Measurements from ENCODE around the gene CAMTA1.

CAMTA1 gene

DNA sequence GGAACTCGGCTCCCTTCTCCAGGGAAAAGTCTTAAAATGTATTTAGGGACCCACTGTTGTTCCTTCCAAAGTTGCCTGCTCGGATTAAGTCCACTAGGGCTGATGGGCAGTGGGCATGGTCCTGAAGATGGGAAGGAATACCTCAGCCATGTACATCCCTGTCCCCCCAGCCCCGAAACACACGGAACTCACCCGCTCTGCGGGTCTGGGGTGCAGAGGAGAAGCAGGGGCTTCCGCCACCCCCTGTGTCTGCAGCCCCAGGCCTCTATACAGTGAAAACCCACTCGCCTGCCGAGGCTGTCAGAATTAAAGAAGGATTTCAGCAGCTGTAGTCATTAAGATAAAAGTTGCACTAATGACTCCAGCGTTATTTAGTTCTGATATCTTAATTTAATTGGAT, 773.2 kb downstream of the CAMTA1 start:
- DNase-seq (ENCODE audit: low read depth): no peak

- no peak for DNase-seq (ENCODE audit: low read depth)
Measured at GRCh38 chr1:7558921-7559869, 773.9 kb downstream of the CAMTA1 start.

- DNase-seq (ENCODE audit: low read depth): no peak
Measured at GRCh38 chr1:7560128-7560527, 774.9 kb downstream of the CAMTA1 start.

- no peak for DNase-seq (ENCODE audit: low read depth)
Measured at GRCh38 chr1:7560601-7561181, 775.4 kb downstream of the CAMTA1 start.

DNA sequence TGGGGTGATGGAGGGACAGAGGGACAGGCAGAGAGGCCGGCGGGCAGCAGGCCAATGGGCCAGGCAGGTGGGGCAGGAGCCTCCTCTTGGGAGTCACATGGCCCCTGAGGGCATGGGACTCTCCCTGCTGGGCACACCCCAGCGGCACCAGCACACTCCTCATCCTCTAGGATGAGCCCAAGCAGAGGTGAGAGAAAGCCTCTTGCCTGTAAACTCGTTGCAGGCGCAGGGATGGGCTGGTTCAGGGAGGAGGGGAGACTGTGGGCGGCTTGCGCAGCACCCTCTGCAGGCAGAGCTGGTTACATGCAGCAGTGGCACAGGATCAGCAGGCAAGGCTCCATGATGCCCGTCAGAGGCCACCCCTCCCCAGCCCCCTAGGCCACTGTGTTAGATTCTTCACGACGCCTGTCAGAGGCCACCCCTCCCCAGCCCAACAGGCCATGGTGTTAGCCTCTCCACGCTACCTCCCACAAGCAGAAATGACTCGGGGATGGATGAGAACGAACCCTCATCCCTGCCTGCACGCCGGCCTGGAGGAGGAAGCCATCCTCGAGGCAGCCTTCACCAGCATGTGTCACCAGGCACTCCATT, 776.2 kb downstream of the CAMTA1 start:
- DNase-seq (ENCODE audit: low read depth): no peak

- DNase-seq (ENCODE audit: low read depth): no peak
Measured at GRCh38 chr1:7561936-7562728, 776.9 kb downstream of the CAMTA1 start.

DNA sequence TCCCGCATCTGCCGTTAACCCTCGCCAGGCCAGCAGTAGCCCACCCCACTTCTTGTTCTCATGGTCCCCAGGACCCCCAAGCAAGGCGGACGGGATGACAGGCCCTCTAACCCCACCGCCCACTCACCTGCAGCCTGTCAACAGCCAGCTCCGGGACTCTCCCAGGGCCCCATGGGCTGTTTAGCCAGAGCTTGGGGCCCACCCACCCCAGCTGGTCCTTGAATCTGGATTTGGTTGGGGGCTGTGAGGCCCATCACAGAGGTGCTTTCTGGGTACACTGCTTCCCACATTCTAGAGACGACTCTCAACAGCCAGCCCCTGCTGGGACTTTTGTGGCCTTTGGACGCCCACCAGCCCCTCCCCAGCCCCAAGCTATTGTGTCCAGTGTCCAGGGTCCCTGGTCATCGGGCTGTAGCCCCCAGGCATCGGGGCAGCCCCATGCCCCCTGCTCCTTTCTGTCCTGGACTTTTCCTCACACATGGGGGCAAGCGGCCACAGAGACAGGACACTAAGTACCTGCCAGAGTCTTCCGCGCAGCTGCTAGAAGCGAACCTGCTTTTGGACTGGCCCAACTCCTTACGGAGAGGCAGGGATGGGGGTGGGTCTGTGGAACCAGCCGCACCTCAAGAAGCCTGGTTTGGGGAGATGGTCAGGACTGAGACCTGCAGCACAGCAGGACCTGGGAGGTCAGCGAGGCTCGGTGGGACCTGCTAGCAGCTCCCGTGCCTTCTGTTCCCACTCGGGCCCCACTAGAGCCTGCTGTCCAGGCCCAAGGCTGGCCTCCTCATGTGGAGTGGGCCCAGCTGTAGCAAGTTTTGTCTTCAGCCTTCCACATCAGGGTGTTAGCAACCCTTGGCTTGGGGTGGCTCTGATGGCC, 777.7 kb downstream of the CAMTA1 start:
- no peak for DNase-seq (ENCODE audit: low read depth)

DNA sequence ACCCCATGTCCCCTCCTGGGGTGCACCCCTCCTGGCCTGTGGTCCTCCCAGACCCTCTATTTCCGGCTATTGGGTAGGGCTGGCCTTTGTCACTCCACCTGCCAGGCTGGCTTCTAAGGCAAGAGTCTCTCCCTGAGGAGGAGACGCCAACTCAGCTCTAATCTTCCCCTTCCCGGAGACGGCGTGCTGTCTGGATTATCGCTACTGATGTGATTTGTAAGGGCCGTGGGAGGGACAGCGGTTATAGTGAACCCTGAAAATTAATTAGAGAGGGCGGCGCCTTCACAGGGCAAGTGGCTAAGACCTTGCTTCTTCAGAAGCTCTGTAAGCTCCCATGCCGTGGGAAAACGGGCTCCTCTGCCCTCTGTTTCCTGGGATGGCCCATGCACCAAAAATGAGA, 778.9 kb downstream of the CAMTA1 start:
- DNase-seq (ENCODE audit: low read depth): no peak

DNA sequence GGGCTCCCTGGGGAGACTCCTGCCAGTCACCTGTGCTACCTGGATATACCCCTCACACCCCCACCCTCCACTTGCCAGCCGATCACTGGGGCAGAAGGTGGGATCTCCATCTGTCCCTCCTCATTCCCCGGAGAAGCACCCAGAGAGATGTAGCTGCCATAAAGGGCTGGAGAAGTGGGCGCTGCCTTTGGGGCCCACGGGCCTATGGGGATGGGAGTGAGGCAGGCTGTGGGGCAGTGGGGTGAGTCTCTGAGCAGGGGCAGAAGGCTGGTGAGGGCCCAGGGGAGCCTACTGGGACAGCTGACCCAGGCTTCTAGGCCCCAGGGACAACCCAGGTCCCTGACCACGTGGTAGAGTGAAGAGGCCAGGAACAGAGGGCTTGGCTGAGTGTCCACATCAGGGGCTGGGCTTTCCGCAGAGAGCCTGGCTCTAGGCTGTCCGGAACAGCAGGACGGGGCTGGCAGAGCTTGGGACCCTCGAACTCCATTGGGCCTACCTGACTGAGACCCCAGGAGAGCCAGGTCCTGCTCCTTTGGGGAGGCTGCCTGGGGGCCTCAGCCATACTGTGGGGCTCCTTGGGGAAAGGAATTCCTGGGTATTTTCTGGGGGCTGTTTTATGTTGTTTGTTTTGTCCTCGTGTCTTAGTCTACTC, 780.0 kb downstream of the CAMTA1 start:
- DNase-seq (ENCODE audit: low read depth): no peak

DNA sequence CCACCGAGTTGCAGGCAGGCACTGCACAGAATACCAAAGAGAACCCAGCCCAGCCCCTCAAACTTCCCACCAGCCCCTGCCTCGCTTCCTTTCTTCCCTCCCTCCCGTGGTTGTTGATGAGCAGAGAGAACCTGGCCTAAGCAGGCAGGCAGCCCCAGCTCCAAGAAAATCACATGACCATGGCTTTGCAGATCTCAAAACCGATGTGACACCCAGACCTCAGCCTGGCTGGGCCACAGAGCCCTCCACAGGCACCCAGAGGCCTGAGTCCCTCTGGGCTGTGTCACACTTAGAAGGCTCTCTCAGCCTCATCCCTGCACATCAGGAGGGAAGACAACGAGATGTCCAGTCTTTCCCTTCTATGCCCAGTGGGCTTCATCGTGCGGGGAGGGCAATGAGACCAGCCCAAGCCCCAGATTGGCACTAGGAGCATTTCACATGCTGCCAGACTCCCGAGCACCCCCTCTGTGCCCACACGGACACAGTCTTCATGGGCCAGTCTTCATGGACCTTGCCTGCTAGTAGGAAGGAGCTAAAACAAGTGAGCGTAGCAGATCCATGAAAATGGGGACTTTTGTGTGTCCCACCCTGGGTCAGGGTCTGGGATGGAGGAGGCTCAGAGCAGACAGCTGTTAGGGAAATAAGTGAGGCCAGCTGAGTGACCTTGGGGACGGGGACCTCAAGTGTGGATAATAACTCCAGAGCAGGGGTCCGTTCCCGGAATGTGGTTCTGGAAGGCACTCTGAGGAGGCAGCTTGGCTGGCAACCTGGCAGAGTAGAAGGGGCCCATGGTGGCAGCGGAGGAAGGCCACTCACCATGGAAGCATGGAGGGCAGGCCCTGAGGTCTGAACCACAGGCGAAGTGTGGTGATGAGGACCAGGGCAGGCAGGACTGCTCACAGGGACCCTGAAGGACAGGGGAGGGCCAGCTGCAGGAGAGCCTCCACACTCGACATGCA, 781.4 kb downstream of the CAMTA1 start:
- DNase-seq (ENCODE audit: low read depth): no peak

DNA sequence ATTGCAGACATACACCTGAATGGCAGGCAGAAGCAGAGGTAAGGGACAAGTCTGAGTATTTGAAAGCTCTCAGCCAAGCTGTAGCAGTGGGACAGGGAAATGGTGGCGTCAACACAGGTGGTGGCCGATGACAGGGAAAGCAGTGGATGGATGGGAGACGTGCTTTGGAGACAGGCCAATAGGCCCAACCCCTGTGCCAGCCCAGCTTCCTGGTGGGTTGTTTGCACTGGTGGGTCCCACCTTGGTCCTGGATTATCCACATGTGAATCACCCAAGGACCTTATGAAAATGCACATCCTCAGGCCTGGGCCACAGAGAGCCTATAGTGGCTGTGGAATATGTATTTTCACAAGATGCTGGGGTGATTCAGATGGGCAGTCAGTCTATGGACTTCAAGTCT, 782.1 kb downstream of the CAMTA1 start:
- DNase-seq (ENCODE audit: low read depth): no peak

- DNase-seq (ENCODE audit: low read depth): no peak
Measured at GRCh38 chr1:7568053-7568452, 782.8 kb downstream of the CAMTA1 start.

DNA sequence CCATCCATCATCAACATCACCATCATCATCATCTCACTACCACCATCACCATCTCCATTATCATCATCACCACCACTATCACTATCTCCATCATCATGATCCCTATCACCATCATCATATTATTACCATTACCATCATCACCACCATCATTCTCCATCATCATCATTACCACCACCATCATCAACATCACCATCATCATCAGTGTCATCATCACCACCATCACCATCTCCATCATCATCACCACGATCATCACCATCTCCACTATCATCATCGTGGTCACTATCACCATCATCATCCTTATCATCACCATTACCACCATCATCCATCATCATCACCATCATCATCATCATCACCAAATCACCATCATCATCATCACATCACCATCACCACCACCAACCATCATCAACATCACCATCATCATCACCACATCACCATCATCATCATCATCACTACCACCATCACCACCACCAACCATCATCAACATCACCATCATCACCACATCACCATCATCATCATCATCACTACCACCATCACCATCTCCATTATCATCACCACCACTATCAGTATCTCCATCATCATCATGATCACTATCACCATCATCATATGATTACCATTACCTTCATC, 783.8 kb downstream of the CAMTA1 start:
- no peak for DNase-seq (ENCODE audit: low read depth)

- no peak for DNase-seq (ENCODE audit: low read depth)
Measured at GRCh38 chr1:7570311-7570710, 785.1 kb downstream of the CAMTA1 start.

GRCh38 chr1:7572654-7573152, 787.4 kb downstream of the CAMTA1 start:
- DNase-seq (ENCODE audit: low read depth): no peak

DNA sequence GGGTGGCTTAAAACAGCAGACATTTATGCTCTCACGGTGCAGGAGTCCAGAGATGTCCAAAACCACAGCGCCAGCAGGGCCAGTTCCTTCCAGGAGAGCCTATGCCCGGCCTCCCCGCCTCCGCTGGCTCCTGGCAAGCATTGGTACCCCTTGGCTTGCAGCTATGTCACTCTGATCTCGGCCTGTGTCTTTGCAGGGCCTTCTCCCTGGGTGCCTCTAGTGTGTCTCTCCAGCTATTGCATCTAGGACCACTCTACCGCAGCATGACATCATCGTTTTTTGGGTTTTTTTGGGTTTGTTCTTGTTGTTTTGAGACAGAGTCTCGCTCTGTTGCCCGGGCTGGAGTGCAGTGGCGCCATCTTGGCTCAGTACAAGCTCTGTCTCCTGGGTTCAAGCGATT, 788.2 kb downstream of the CAMTA1 start:
- DNase-seq (ENCODE audit: low read depth): no peak

DNA sequence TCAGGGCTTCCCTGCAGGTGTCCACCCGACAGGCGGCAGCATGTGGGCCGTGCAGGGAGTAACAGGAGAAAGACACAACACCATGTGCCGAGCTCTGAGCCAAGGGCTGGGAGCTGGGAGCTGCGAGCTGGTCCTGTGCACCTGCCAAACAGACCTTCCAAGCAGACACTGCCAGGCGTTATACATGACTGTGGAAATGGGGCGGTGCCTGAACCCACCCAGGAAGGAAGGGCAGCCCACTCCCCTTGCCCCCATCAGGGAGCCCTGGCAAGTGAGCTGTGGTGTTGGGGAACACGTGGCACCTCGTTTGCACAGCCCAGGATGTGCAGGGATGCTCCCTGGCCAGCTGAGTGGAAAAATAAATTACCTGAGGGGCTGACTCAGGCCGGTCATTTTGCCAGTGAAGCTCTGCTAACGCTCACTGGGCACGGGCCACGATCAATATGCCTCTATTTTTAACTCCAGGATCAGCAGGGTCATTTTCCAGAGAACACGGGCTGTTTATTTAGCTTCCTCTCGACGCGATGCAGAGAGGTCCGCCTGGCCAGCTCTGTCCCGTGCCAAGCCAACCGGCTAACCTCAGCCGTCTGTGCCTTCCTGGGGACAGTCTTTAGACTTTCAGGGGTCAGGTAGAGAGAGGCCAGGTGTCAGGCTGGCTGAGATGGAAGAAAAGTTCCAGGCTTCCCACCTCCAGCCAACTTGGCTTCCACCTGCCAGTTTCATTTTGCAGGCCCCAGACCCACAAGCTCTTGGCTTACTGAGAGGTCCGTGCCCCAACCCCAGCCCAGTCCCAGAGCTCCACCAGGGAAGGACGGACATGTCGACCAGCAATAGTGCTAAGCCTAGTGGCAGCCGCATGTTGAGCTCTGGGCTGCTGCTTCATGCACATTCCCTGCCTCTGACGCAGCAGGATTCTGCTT, 789.1 kb downstream of the CAMTA1 start:
- no peak for DNase-seq (ENCODE audit: low read depth)

GRCh38 chr1:7575041-7575400, 789.8 kb downstream of the CAMTA1 start:
- no peak for DNase-seq (ENCODE audit: low read depth)
